Tongue (tissue), 2 donors: ENCODE results near the gene SORBS2. TPM values are rescaled to one million over a fixed set of nuclear protein-coding genes. Genes with fewer than 3 reads are reported as not detected.
"Not testable (repeated sequence)": the region's sequence is repeated elsewhere in the genome, so short reads cannot be mapped to it uniquely, and the experiment has no call there.

Experiments
- DNase-seq: peaks from one replicate; pipeline ENCODE4 v3.0.0-alpha.2; 2015
- total RNA-seq: library from RNA; depleted of rRNA; stranded (reverse); fragments of >200 nt; gene quantifications from one replicate; pipeline ENCODE4 v1.2.3, GENCODE V29; 2014

The SORBS2 gene
- total RNA-seq: 49.2 TPM

GRCh38 chr4:185811509-185812364, at the start of gene SORBS2:
Gene SORBS2, minus strand, starts transcription at chr4:185812194. Its CDS starts 121,623 bp downstream, at chr4:185690571.
- DNase-seq: peak; percentile 75

GRCh38 chr4:185859111-185859510, 47.1 kb upstream of the SORBS2 start:
- no peak for DNase-seq

- DNase-seq: not testable (repeated sequence)
Observed at GRCh38 chr4:185857561-185857960, 45.6 kb upstream of the SORBS2 start.

GRCh38 chr4:185853841-185854240, 41.8 kb upstream of the SORBS2 start:
- DNase-seq: no peak

- no peak for DNase-seq
Observed at GRCh38 chr4:185852961-185853360, 41.0 kb upstream of the SORBS2 start.

GRCh38 chr4:185849664-185850550, 37.9 kb upstream of the SORBS2 start:
- DNase-seq: peak; percentile 32

- DNase-seq: peak; percentile 83
Observed at GRCh38 chr4:185847352-185848097, 35.5 kb upstream of the SORBS2 start.

GRCh38 chr4:185846505-185847150, 34.6 kb upstream of the SORBS2 start:
- no peak for DNase-seq

GRCh38 chr4:185845966-185846365, 34.0 kb upstream of the SORBS2 start:
- no peak for DNase-seq

GRCh38 chr4:185841451-185841850, 29.5 kb upstream of the SORBS2 start:
- DNase-seq: no peak

- no peak for DNase-seq
Observed at GRCh38 chr4:185840953-185841352, 29.0 kb upstream of the SORBS2 start.

GRCh38 chr4:185840201-185840600, 28.2 kb upstream of the SORBS2 start:
- DNase-seq: no peak

- peak; percentile 33 for DNase-seq
Observed at GRCh38 chr4:185839770-185840169, 27.8 kb upstream of the SORBS2 start.

- DNase-seq: peak; percentile 77
Observed at GRCh38 chr4:185839194-185839712, 27.3 kb upstream of the SORBS2 start.

GRCh38 chr4:185838514-185839193, 26.7 kb upstream of the SORBS2 start:
- DNase-seq: no peak

GRCh38 chr4:185838104-185838452, 26.1 kb upstream of the SORBS2 start:
- no peak for DNase-seq

- no peak for DNase-seq
Observed at GRCh38 chr4:185837415-185838103, 25.6 kb upstream of the SORBS2 start.

GRCh38 chr4:185836241-185837084, 24.5 kb upstream of the SORBS2 start:
- DNase-seq: no peak

- no peak for DNase-seq
Observed at GRCh38 chr4:185835814-185836213, 23.8 kb upstream of the SORBS2 start.
